ENCODE measurements around the gene RETSAT.
"Not testable (repeated sequence)": the region's sequence is repeated elsewhere in the genome, so short reads cannot be mapped to it uniquely, and the experiment has no call there.

DNA sequence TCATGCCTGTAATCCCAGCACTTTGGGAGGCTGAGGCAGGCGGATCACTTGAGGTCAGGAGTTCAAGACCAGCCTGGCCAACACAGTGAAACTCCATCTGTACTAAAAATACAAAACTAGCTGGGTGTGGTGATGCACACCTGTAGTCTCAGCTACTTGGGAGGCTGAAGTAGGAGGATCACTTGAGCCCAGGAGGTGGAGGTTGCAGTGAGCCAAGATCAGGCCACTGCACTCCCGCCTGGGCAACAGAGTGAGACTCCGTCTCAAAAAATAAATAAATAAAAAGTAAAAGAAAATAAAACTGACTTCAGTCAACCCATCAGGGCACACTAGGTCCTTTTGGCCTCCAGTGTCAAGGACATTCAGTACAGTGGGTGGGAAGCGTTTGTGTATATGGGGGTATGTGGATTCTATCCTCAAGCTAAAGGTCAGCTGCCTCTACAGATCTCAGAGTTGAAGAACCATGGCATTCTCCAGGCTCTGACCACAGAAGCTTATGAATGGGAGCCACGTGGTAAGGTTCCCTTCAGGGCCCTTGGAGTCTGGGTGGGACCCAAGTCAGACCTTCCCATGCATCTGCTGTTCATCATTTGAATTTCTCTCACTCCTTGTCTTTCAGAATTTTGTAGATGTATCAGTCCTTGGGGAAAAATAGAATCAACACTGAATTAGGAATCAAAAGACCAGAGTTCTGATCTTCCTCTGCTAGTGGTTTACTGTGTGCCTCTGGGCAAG lies 8.5 kb upstream of the RETSAT start:
- TF ChIP-seq, protein P1, sequence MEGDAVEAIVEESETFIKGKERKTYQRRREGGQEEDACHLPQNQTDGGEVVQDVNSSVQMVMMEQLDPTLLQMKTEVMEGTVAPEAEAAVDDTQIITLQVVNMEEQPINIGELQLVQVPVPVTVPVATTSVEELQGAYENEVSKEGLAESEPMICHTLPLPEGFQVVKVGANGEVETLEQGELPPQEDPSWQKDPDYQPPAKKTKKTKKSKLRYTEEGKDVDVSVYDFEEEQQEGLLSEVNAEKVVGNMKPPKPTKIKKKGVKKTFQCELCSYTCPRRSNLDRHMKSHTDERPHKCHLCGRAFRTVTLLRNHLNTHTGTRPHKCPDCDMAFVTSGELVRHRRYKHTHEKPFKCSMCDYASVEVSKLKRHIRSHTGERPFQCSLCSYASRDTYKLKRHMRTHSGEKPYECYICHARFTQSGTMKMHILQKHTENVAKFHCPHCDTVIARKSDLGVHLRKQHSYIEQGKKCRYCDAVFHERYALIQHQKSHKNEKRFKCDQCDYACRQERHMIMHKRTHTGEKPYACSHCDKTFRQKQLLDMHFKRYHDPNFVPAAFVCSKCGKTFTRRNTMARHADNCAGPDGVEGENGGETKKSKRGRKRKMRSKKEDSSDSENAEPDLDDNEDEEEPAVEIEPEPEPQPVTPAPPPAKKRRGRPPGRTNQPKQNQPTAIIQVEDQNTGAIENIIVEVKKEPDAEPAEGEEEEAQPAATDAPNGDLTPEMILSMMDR (conservative IDR thresholded peaks at IDR 0.05): not testable (repeated sequence)
- TF ChIP-seq ZFX (IDR thresholded peaks at IDR 0.05): not testable (repeated sequence)

Measured in C4-2B (cell line).